HG02970 (cell line): Measurements from ENCODE around the gene EPC1.

Source experiments
- ATAC-seq: cut with Tn5 transposase; IDR thresholded peaks from one replicate; pipeline ENCODE4 v1.9.1; 2021; ENCODE audit warnings: mild to moderate bottlenecking, moderate library complexity, moderate number of reproducible peaks; ENCODE audit not compliant: unreplicated experiment, low FRiP score

Gene EPC1

GRCh38 chr10:32340596-32341180 lies 6.3 kb downstream of the EPC1 start:
- no peak for ATAC-seq

GRCh38 chr10:32338262-32338661 lies 8.7 kb downstream of the EPC1 start:
- no peak for ATAC-seq

GRCh38 chr10:32337350-32337749 lies 9.6 kb downstream of the EPC1 start:
- ATAC-seq, result no peak

GRCh38 chr10:32333849-32334248 lies 13.1 kb downstream of the EPC1 start:
- ATAC-seq, result no peak

GRCh38 chr10:32332299-32332750 lies 14.6 kb downstream of the EPC1 start:
- ATAC-seq, result peak; percentile 84

- ATAC-seq, result no peak
Observed at GRCh38 chr10:32331606-32332005, 15.4 kb downstream of the EPC1 start.

- no peak for ATAC-seq
Observed at GRCh38 chr10:32330214-32330613, 16.7 kb downstream of the EPC1 start.

- ATAC-seq, result no peak
Observed at GRCh38 chr10:32329061-32329460, 17.9 kb downstream of the EPC1 start.

GRCh38 chr10:32328499-32328898 lies 18.5 kb downstream of the EPC1 start:
- ATAC-seq, result no peak

- ATAC-seq, result no peak
Observed at GRCh38 chr10:32327364-32327691, 19.6 kb downstream of the EPC1 start.

- no peak for ATAC-seq
Observed at GRCh38 chr10:32326680-32327363, 20.1 kb downstream of the EPC1 start.

GRCh38 chr10:32326119-32326518 lies 20.8 kb downstream of the EPC1 start:
- ATAC-seq, result no peak

- no peak for ATAC-seq
Observed at GRCh38 chr10:32323051-32323450, 23.9 kb downstream of the EPC1 start.

- no peak for ATAC-seq
Observed at GRCh38 chr10:32321016-32321631, 25.8 kb downstream of the EPC1 start.

GRCh38 chr10:32318476-32318896 lies 28.5 kb downstream of the EPC1 start:
- ATAC-seq, result no peak

GRCh38 chr10:32317795-32318357 lies 29.1 kb downstream of the EPC1 start:
- ATAC-seq, result peak; percentile 92

GRCh38 chr10:32315424-32315823 lies 31.5 kb downstream of the EPC1 start:
- ATAC-seq, result no peak

GRCh38 chr10:32314588-32314987 lies 32.4 kb downstream of the EPC1 start:
- ATAC-seq, result no peak

- ATAC-seq, result no peak
Observed at GRCh38 chr10:32308027-32308603, 38.8 kb downstream of the EPC1 start.

GRCh38 chr10:32307609-32308008 lies 39.3 kb downstream of the EPC1 start:
- no peak for ATAC-seq

GRCh38 chr10:32299354-32299980 lies 47.5 kb downstream of the EPC1 start:
- ATAC-seq, result no peak
